ENCODE data around the gene VAV2.
A peak's percentile ranks its signal among the peaks of the same experiment; 100 is the strongest.

The VAV2 gene

DNA sequence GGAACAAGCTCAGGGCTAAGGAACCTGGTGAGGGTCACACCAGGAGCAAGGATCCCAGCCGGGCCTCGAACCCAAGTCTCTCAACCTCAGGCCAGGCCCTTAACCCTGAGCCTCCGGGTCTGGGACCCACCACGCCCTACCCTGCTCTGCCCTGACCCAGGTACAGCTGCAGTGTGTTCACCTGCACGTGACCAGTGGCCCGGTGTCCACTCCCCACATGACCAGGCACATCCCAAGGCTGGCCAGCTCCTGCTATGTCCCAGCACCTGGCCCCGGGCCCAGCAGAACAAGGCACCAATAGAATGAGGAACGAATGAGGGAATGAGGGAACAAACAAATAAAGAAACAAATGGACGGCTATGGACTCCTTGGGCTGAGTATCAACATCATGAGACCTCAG is 142.0 kb downstream of the VAV2 start:
- H2BK120ac ChIP-seq (ENCODE audit: low read depth, low read length) = no peak overlapping the region

DNA sequence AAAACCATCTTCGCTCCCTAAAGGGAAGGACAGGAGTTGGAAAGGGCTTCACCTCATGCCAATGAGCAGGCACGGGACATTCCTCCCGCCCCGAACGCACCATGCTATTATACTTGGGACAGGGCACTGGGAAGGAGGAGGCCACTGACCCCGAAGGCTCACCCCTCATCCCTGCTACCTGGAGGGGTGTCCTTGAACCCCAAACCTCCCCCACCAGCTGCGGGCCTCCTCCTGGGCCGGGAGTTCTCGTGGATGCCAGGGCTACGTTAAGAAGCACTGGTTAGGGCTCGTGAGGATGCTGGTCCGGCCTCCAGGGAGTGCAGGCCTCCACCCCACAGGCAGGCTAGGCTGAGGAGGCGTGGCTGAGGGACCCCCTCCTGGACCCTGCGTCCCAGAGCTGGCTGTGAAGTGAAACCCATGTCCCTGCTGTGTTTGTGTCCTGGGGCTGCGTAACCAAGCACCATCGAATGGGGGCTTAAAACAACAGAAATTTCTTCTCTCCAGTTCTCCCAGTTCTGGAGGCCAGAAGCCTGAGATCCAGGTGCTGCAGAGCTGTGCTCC is 142.9 kb downstream of the VAV2 start:
- Histone ChIP-seq H3K4me2 (ENCODE audit: insufficient read depth, low read length, poor library complexity, severe bottlenecking) (no peak overlapping the region), H3K9me3 (replicated peaks in 1 of 2; ENCODE audit: control insufficient read depth in 2 of 2, insufficient read depth in 1 of 2, low read depth in 1 of 2, low read length in 2 of 2) (peaks cover 0 to 3% of the 10 kb centered on the region in 2 donors), H3K27me3 (ENCODE audit: control insufficient read depth in 3 of 3, insufficient read depth in 3 of 3, low read depth in 1 of 3, low read length in 3 of 3) (no peaks in the 10 kb centered on the region), H3K23ac (ENCODE audit: low read depth, low read length, poor library complexity) (no peak overlapping the region), H3K9ac (ENCODE audit: low read depth, low read length, poor library complexity) (no peak overlapping the region), H3K14ac (ENCODE audit: low read length) (no peak overlapping the region), H3K4ac (ENCODE audit: low read length) (no peak overlapping the region), H3K4me1 (ENCODE audit: control insufficient read depth in 2 of 2, insufficient read depth in 1 of 2, low read depth in 1 of 2, low read length in 2 of 2) (peaks cover 0 to 7% of the 10 kb centered on the region in 2 donors), H2AK5ac (ENCODE audit: low read depth, low read length) (no peak overlapping the region), H4K8ac (ENCODE audit: low read depth, low read length) (no peak overlapping the region), H3K18ac (ENCODE audit: low read length) (peak overlapping the region; percentile 38), H3K36me3 (replicated peaks in 1 of 2; ENCODE audit: control insufficient read depth in 2 of 2, insufficient read depth in 2 of 2, low read length in 2 of 2) (peaks cover 2 to 23% of the 10 kb centered on the region in 2 donors), H2BK120ac (ENCODE audit: low read depth, low read length) (no peak overlapping the region), H2BK15ac (ENCODE audit: low read length) (no peak overlapping the region), H4K91ac (ENCODE audit: low read depth, low read length, poor library complexity) (no peak overlapping the region), H2AFZ (ENCODE audit: low read length) (no peak overlapping the region), H3K4me3 (ENCODE audit: low read length in 2 of 2) (no peak overlapping the region), H2BK12ac (ENCODE audit: low read length) (no peak overlapping the region), H3K79me1 (ENCODE audit: low read depth, low read length) (peaks cover 24% of the 10 kb centered on the region), H3K27ac (replicated peaks; ENCODE audit: low read length) (no peak overlapping the region), H2BK5ac (ENCODE audit: low read length) (peak overlapping the region; percentile 5)
- no CpG with 5 or more reads among the region's 16 CpGs for WGBS, 2 donors (ENCODE audit: extremely low coverage in 2 of 2, insufficient read length in 2 of 2, insufficient replicate concordance in 1 of 2)
- no peak for DNase-seq (ENCODE audit: low spot score)

More for the DNA sequence above, 142.0 kb downstream of the VAV2 start:
- Histone ChIP-seq H4K8ac (ENCODE audit: low read depth, low read length) (no peak overlapping the region), H3K4ac (ENCODE audit: low read length) (no peak overlapping the region), H2BK5ac (ENCODE audit: low read length) (peak overlapping the region; percentile 45), H3K4me3 (ENCODE audit: low read length in 2 of 2) (no peak overlapping the region), H3K36me3 (replicated peaks in 1 of 2; ENCODE audit: control insufficient read depth in 2 of 2, insufficient read depth in 2 of 2, low read length in 2 of 2) (peaks cover 2 to 23% of the 10 kb centered on the region in 2 donors), H3K9ac (ENCODE audit: low read depth, low read length, poor library complexity) (no peak overlapping the region), H3K4me2 (ENCODE audit: insufficient read depth, low read length, poor library complexity, severe bottlenecking) (no peak overlapping the region), H3K27ac (replicated peaks; ENCODE audit: low read length) (no peak overlapping the region), H3K18ac (ENCODE audit: low read length) (peak overlapping the region; percentile 46), H3K23ac (ENCODE audit: low read depth, low read length, poor library complexity) (no peak overlapping the region), H2BK12ac (ENCODE audit: low read length) (no peak overlapping the region), H2BK15ac (ENCODE audit: low read length) (no peak overlapping the region), H4K91ac (ENCODE audit: low read depth, low read length, poor library complexity) (no peak overlapping the region), H2AFZ (ENCODE audit: low read length) (no peak overlapping the region), H3K9me3 (replicated peaks in 1 of 2; ENCODE audit: control insufficient read depth in 2 of 2, insufficient read depth in 1 of 2, low read depth in 1 of 2, low read length in 2 of 2) (peaks cover 0 to 3% of the 10 kb centered on the region in 2 donors), H3K27me3 (ENCODE audit: control insufficient read depth in 3 of 3, insufficient read depth in 3 of 3, low read depth in 1 of 3, low read length in 3 of 3) (no peaks in the 10 kb centered on the region), H3K4me1 (ENCODE audit: control insufficient read depth in 2 of 2, insufficient read depth in 1 of 2, low read depth in 1 of 2, low read length in 2 of 2) (peaks cover 0 to 17% of the 10 kb centered on the region in 2 donors), H2AK5ac (ENCODE audit: low read depth, low read length) (no peak overlapping the region), H3K14ac (ENCODE audit: low read length) (no peak overlapping the region), H3K79me1 (ENCODE audit: low read depth, low read length) (peaks cover 23% of the 10 kb centered on the region)
- no CpG with 5 or more reads among the region's 9 CpGs for WGBS, 2 donors (ENCODE audit: extremely low coverage in 2 of 2, insufficient read length in 2 of 2, insufficient replicate concordance in 1 of 2)
- no peak for DNase-seq (ENCODE audit: low spot score)

DNA sequence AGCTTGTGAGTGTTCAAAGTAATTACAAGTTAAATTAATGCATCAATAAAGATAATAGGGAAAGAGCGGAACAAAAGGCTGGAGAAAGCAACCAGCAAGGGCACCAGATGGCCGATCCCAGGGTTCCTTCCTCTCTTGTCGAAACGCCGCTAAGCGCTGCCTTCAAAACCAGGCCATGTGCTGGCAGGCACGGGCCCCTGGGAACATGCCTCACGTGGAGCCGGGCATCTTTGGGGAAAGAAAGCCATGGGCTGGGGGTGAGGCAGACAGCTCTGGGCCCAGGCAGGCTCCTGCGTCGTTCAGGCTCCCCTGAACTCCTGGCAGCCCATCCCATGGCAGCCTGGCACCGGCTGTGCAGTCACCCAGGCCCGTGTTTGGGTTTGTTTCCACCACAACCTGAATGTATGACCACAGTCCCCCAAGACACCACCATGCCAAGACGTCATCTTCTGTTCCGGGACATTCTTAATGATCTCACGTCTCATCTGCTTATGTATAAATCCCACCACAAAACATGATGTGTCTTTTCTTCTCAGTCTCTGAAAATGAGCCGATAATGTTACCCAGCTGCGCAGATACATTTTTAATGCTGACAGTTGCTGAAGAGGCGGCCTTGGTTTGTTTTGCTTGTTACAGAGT is 143.5 kb downstream of the VAV2 start:
- Histone ChIP-seq H4K91ac (ENCODE audit: low read depth, low read length, poor library complexity) (no peak overlapping the region), H2AK5ac (ENCODE audit: low read depth, low read length) (no peak overlapping the region), H2AFZ (ENCODE audit: low read length) (no peak overlapping the region), H3K4ac (ENCODE audit: low read length) (no peak overlapping the region), H2BK12ac (ENCODE audit: low read length) (no peak overlapping the region), H2BK15ac (ENCODE audit: low read length) (no peak overlapping the region), H3K4me1 (ENCODE audit: control insufficient read depth in 2 of 2, insufficient read depth in 1 of 2, low read depth in 1 of 2, low read length in 2 of 2) (peaks cover 0 to 3% of the 10 kb centered on the region in 2 donors), H3K36me3 (replicated peaks in 1 of 2; ENCODE audit: control insufficient read depth in 2 of 2, insufficient read depth in 2 of 2, low read length in 2 of 2) (peaks cover 2 to 23% of the 10 kb centered on the region in 2 donors), H3K14ac (ENCODE audit: low read length) (no peak overlapping the region), H3K27me3 (ENCODE audit: control insufficient read depth in 3 of 3, insufficient read depth in 3 of 3, low read depth in 1 of 3, low read length in 3 of 3) (no peaks in the 10 kb centered on the region), H3K23ac (ENCODE audit: low read depth, low read length, poor library complexity) (no peak overlapping the region), H2BK5ac (ENCODE audit: low read length) (no peak overlapping the region), H3K9ac (ENCODE audit: low read depth, low read length, poor library complexity) (no peak overlapping the region), H3K79me1 (ENCODE audit: low read depth, low read length) (peaks cover 18% of the 10 kb centered on the region), H3K4me2 (ENCODE audit: insufficient read depth, low read length, poor library complexity, severe bottlenecking) (no peak overlapping the region), H3K9me3 (replicated peaks in 1 of 2; ENCODE audit: control insufficient read depth in 2 of 2, insufficient read depth in 1 of 2, low read depth in 1 of 2, low read length in 2 of 2) (no peaks in the 10 kb centered on the region), H3K18ac (ENCODE audit: low read length) (no peak overlapping the region), H4K8ac (ENCODE audit: low read depth, low read length) (no peak overlapping the region), H3K4me3 (ENCODE audit: low read length in 2 of 2) (no peak overlapping the region), H2BK120ac (ENCODE audit: low read depth, low read length) (no peak overlapping the region), H3K27ac (replicated peaks; ENCODE audit: low read length) (no peak overlapping the region)
- no peak for DNase-seq (ENCODE audit: low spot score)
- WGBS, 2 donors (ENCODE audit: extremely low coverage in 2 of 2, insufficient read length in 2 of 2, insufficient replicate concordance in 1 of 2) = no CpG with 5 or more reads among the region's 19 CpGs

DNA sequence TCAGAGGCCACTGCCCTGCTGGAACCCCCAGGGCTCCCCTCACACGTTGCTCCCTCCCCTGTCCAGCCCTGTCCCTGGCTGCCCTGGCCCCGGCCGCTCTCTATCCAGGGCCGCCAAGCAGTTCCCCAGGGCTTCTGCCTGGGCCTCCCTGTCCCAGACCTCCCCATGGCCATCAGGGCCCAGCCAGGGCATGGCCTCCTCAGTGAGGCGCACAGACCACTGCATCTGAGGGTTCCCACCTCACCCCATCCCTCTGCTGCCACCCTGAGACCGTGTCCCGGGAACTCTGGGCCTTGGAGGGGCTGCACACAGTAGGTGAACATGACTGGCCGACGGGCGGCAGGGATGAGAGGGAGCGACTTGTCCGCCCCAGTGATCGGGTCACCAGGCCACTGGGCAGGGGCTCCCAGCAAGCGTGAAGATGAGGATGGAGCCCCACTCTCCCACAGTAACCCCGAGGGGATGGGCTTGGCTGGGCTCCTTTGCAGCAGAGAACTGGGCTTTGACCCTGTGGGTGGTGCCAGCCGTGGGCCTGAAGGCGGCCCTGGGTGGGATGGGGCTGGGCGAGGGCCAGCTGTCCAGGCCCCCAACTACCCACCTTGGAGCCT is 145.5 kb downstream of the VAV2 start:
- no CpG with 5 or more reads among the region's 18 CpGs for WGBS, 2 donors (ENCODE audit: extremely low coverage in 2 of 2, insufficient read length in 2 of 2, insufficient replicate concordance in 1 of 2)
- Histone ChIP-seq H2BK12ac (ENCODE audit: low read length) (peak overlapping the region; percentile 19), H3K14ac (ENCODE audit: low read length) (peak overlapping the region; percentile 38), H3K36me3 (replicated peaks in 1 of 2; ENCODE audit: control insufficient read depth in 2 of 2, insufficient read depth in 2 of 2, low read length in 2 of 2) (peaks cover 2 to 21% of the 10 kb centered on the region in 2 donors), H3K9me3 (replicated peaks in 1 of 2; ENCODE audit: control insufficient read depth in 2 of 2, insufficient read depth in 1 of 2, low read depth in 1 of 2, low read length in 2 of 2) (no peaks in the 10 kb centered on the region), H3K4me1 (ENCODE audit: control insufficient read depth in 2 of 2, insufficient read depth in 1 of 2, low read depth in 1 of 2, low read length in 2 of 2) (peaks cover 4 to 8% of the 10 kb centered on the region in 2 donors), H3K27me3 (ENCODE audit: control insufficient read depth in 3 of 3, insufficient read depth in 3 of 3, low read depth in 1 of 3, low read length in 3 of 3) (no peaks in the 10 kb centered on the region), H2BK15ac (ENCODE audit: low read length) (no peak overlapping the region), H3K79me1 (ENCODE audit: low read depth, low read length) (peaks cover 18% of the 10 kb centered on the region), H2AFZ (ENCODE audit: low read length) (no peak overlapping the region), H4K8ac (ENCODE audit: low read depth, low read length) (no peak overlapping the region), H3K18ac (ENCODE audit: low read length) (peak overlapping the region; percentile 57), H3K4me3 (ENCODE audit: low read length in 2 of 2) (no peak overlapping the region), H3K27ac (replicated peaks; ENCODE audit: low read length) (no peak overlapping the region), H3K23ac (ENCODE audit: low read depth, low read length, poor library complexity) (no peak overlapping the region), H4K91ac (ENCODE audit: low read depth, low read length, poor library complexity) (no peak overlapping the region), H2BK5ac (ENCODE audit: low read length) (peak overlapping the region; percentile 94), H3K9ac (ENCODE audit: low read depth, low read length, poor library complexity) (peak overlapping the region; percentile 44), H2BK120ac (ENCODE audit: low read depth, low read length) (no peak overlapping the region), H2AK5ac (ENCODE audit: low read depth, low read length) (no peak overlapping the region), H3K4ac (ENCODE audit: low read length) (no peak overlapping the region), H3K4me2 (ENCODE audit: insufficient read depth, low read length, poor library complexity, severe bottlenecking) (no peak overlapping the region)
- no peak for DNase-seq (ENCODE audit: low spot score)

Data from neuronal stem cell (in vitro differentiated cells).